AG04449 (cell line): ENCODE measurements around the gene SOX8.

Experiments
- CTCF ChIA-PET: fragments of 350-600 bp; formaldehyde crosslinking; extraction: SDS; loops from one replicate; lab custom pipeline; 2021; ENCODE audit warnings: antibody characterized with exemption; lab: Yijun Ruan, JAX
- POLR2A ChIA-PET: fragments of 400-600, 350-600 bp; formaldehyde crosslinking; extraction: SDS; loops from one replicate; lab custom pipeline; 2020; ENCODE audit warnings: antibody characterized with exemption, inconsistent platforms; lab: Yijun Ruan, JAX
- DNase-seq: peaks from one replicate; pipeline ENCODE4 v3.0.0-alpha.2; 2010; ENCODE audit warnings: low read depth, low spot score
- H3K4me3 ChIP-seq: 2 replicates; pipeline ENCODE4 v1.5.1; 2011; ENCODE audit warnings: low read depth, mild to moderate bottlenecking, control low read depth, low read length
- CTCF ChIP-seq: IDR thresholded peaks from one replicate; pipeline ENCODE4 v1.5.1; 2011; ENCODE audit warnings: mild to moderate bottlenecking, moderate library complexity, low read length, control low read depth, inconsistent platforms; ENCODE audit not compliant: insufficient read depth; ENCODE audit errors: missing control alignments

Gene SOX8

DNA sequence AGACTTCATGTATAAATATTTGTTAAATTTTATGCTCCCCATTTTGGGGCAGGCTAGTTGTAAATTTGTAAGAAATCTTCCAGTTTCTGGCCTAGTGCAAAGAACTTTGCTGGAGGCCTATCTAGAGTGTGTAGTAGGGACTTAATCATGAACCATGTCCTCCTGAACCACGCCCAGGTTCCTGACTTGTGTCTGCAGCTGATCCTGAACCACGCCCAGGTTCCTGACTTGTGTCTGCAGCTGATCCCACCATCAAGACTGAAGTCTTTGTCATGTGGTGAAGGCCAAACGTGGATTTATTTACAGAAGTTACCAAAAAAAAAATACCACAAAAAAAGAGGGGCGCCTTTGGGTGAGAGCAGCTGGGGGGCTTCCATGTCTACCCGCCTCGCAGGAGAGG lies 43.8 kb upstream of the SOX8 start:
- ChIA-PET POLR2A (no interaction called here), CTCF (no interaction called here)
- no peak for TF ChIP-seq CTCF

DNA sequence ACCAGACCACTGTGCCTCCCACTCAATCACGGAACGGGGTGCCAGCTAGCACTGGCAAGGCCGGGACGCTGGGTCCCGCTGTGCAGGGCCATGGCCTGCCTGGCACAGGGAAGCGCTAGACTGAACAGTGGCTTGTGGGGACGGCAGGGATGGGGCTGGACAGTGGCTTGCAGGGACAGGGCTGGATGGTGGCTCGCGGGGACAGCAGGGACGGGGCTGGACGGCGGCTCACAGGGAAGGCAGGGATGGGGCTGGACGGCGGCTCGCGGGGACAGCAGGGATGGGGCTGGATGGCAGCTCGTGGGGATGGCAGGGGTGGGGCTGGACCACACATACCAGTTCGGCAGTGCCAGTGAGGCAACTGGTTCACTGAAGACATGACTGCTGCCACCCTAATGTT lies 43.4 kb upstream of the SOX8 start:
- ChIA-PET CTCF (no interaction called here), POLR2A (no interaction called here)

More for the DNA sequence above, 43.8 kb upstream of the SOX8 start:
- no peak for DNase-seq
- no peak overlapping the region for H3K4me3 ChIP-seq

GRCh38 chr16:938752-939151 lies 42.8 kb upstream of the SOX8 start:
- ChIA-PET CTCF (no interaction called here), POLR2A (no interaction called here)
- H3K4me3 ChIP-seq, result no peak overlapping the region
- TF ChIP-seq CTCF, result no peak
- DNase-seq, result no peak

More for the DNA sequence above, 43.4 kb upstream of the SOX8 start:
- no peak for TF ChIP-seq CTCF
- DNase-seq, result no peak
- no peak overlapping the region for H3K4me3 ChIP-seq

GRCh38 chr16:939311-939710 lies 42.3 kb upstream of the SOX8 start:
- ChIA-PET CTCF (no interaction called here), POLR2A (no interaction called here)
- TF ChIP-seq CTCF, result no peak
- no peak for DNase-seq
- no peak overlapping the region for H3K4me3 ChIP-seq

GRCh38 chr16:939941-940340 lies 41.6 kb upstream of the SOX8 start:
- TF ChIP-seq CTCF, result no peak
- DNase-seq, result no peak
- no peak overlapping the region for H3K4me3 ChIP-seq
- ChIA-PET CTCF (no interaction called here), POLR2A (no interaction called here)

GRCh38 chr16:942436-943060 lies 39.0 kb upstream of the SOX8 start:
- no peak for TF ChIP-seq CTCF
- ChIA-PET CTCF (no interaction called here), POLR2A (no interaction called here)

More at GRCh38 chr16:942436-943060, 39.0 kb upstream of the SOX8 start:
- H3K4me3 ChIP-seq, result no peak overlapping the region
- no peak for DNase-seq
